Left lung (tissue), 10 donors: ENCODE measurements around the gene RIT2. TPM values are rescaled to one million over a fixed set of nuclear protein-coding genes. Genes with fewer than 3 reads are reported as not detected.

Source experiments
- ATAC-seq: fragments of 200-7000 bp; cut with Tn5 transposase; one replicate; pipeline ENCODE4 v1.9.1; 2020; ENCODE audit warnings: moderate library complexity
- DNase-seq, 4 donors: peaks; one replicate each; pipeline ENCODE4 v3.0.0-alpha.2; 2013 to 2020
- H3K27ac ChIP-seq, 2 donors: fragments of 200-600 bp; sonication (generic) in 1 of 2; one replicate each; pipeline versions ENCODE4 v1.5.0 to v1.8.0; 2020 to 2021
- H3K27me3 ChIP-seq, 2 donors: fragments of 200-600 bp; sonication (generic) in 1 of 2; one replicate each; pipeline versions ENCODE4 v1.5.0 to v1.8.0; 2020 to 2021
- H3K36me3 ChIP-seq, 2 donors: fragments of 200-600 bp; sonication (generic) in 1 of 2; one replicate each; pipeline versions ENCODE4 v1.5.0 to v1.8.0; 2020 to 2021
- H3K4me1 ChIP-seq, 2 donors: fragments of 200-600 bp; one replicate each; pipeline ENCODE4 v1.8.0; 2021
- H3K4me3 ChIP-seq, 2 donors: fragments of 200-600 bp; sonication (generic) in 1 of 2; one replicate each; pipeline versions ENCODE4 v1.5.0 to v1.8.0; 2020 to 2021; ENCODE audit warnings: mild to moderate bottlenecking in 1 of 2
- H3K9me3 ChIP-seq, 2 donors: fragments of 200-600 bp; sonication (generic) in 1 of 2; one replicate each; pipeline versions ENCODE4 v1.5.0 to v1.8.0; 2020 to 2021
- CTCF ChIP-seq, 2 donors: fragments of 200-600 bp; sonication (generic) in 1 of 2; IDR thresholded peaks; one replicate each; pipeline versions ENCODE4 v1.5.0 to v1.8.0; 2021; ENCODE audit warnings: antibody characterized with exemption in 2 of 2
- intact Hi-C, 2 donors: fragments of 100-400 bp; cut with DNase I; formaldehyde crosslinking; loops; one replicate each; pipeline versions ENCODE4 v1.11.2 to v1.14.2; 2022
- polyA plus RNA-seq, 6 donors: library from polyadenylated mRNA; unstranded; fragments of 120-200 nt; gene quantifications; one replicate each; pipeline ENCODE4 v1.2.1, GENCODE V29; 2013; ENCODE audit not compliant: insufficient read length in 6 of 6
- total RNA-seq, 2 donors: library from RNA; stranded (reverse); fragmentation: NEBNext Ultra II Directional; extraction: Animal tissue kit (Norgen Biotek cat#: 25700); gene quantifications; one replicate each; pipeline ENCODE4 v1.2.1, GENCODE V29; 2021
- donor health status: DM: no; HTN: yes; CAD: no.
- donor health status: DM: no; HTN: no; CAD: no.

Gene RIT2
- total and polyA plus RNA-seq, 8 donors = not detected

- H3K4me1 ChIP-seq = no peaks in the 10 kb centered on the region
- no peaks in the 10 kb centered on the region for H3K27me3 ChIP-seq
- H3K27ac ChIP-seq = no peak overlapping the region
- intact Hi-C loops = no loop called here
- H3K36me3 ChIP-seq = no peaks in the 10 kb centered on the region
- H3K4me3 ChIP-seq = no peak overlapping the region
- TF ChIP-seq CTCF (IDR thresholded peaks at IDR 0.05) = no peak
- DNase-seq (no peak), ATAC-seq (no peak)
- no peaks in the 10 kb centered on the region for H3K9me3 ChIP-seq
Measured at GRCh38 chr18:42756214-42756613, 359.3 kb downstream of the RIT2 start.

- DNase-seq (no peak), ATAC-seq (no peak)
- no peaks in the 10 kb centered on the region for H3K4me1 ChIP-seq
- no peaks in the 10 kb centered on the region for H3K9me3 ChIP-seq
- H3K36me3 ChIP-seq = no peaks in the 10 kb centered on the region
- no peaks in the 10 kb centered on the region for H3K27me3 ChIP-seq
- no peak for TF ChIP-seq CTCF (IDR thresholded peaks at IDR 0.05)
- intact Hi-C loops = no loop called here
- no peak overlapping the region for H3K27ac ChIP-seq
- no peak overlapping the region for H3K4me3 ChIP-seq
Measured at GRCh38 chr18:42752916-42753315, 362.6 kb downstream of the RIT2 start.

- H3K4me3 ChIP-seq = no peak overlapping the region
- DNase-seq (no peak), ATAC-seq (no peak)
- no peaks in the 10 kb centered on the region for H3K9me3 ChIP-seq
- TF ChIP-seq CTCF (IDR thresholded peaks at IDR 0.05) = no peak
- intact Hi-C loops = no loop called here
- H3K27ac ChIP-seq = no peak overlapping the region
- no peaks in the 10 kb centered on the region for H3K36me3 ChIP-seq
- no peaks in the 10 kb centered on the region for H3K4me1 ChIP-seq
- H3K27me3 ChIP-seq = no peaks in the 10 kb centered on the region
Measured at GRCh38 chr18:42746794-42747193, 368.7 kb downstream of the RIT2 start.

- no peak for ATAC-seq
- no peaks in the 10 kb centered on the region for H3K4me1 ChIP-seq
- H3K27me3 ChIP-seq = no peaks in the 10 kb centered on the region
- no peaks in the 10 kb centered on the region for H3K9me3 ChIP-seq
- TF ChIP-seq CTCF (IDR thresholded peaks at IDR 0.05) = no peak
- DNase-seq = no peak
- no peak overlapping the region for H3K27ac ChIP-seq
- H3K4me3 ChIP-seq = no peak overlapping the region
- no peaks in the 10 kb centered on the region for H3K36me3 ChIP-seq
- intact Hi-C loops = no loop called here
Measured at GRCh38 chr18:42745931-42746330, 369.6 kb downstream of the RIT2 start.

DNA sequence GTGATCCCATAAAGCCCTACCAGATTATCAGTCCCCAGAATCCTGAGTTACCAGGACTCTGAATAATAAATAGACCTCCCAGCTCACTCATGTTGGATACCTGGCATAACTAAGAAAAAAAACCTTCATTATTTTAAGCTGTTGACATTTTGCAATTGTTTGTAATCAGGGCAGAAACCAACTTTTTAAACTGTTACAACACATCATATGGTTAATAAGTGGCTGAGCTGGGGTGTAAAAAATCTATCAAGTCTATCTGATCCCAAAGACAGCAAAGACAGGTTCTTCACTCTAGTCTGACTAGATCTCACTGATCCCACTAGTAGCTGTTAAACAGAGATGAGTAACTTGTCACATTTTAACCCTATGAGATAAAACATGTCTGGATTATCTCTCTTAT is 370.3 kb downstream of the RIT2 start:
- H3K4me1 ChIP-seq = no peaks in the 10 kb centered on the region
- no peak overlapping the region for H3K4me3 ChIP-seq
- intact Hi-C loops = no loop called here
- no peak overlapping the region for H3K27ac ChIP-seq
- no peaks in the 10 kb centered on the region for H3K36me3 ChIP-seq
- no peaks in the 10 kb centered on the region for H3K27me3 ChIP-seq
- DNase-seq (no peak), ATAC-seq (no peak)
- H3K9me3 ChIP-seq = no peaks in the 10 kb centered on the region
- TF ChIP-seq CTCF (IDR thresholded peaks at IDR 0.05) = no peak
